Stimulated activated CD8-positive, alpha-beta memory T cell treated with anti-CD3 and anti-CD28 coated beads, Interleukin-7, amount 100 ng/mL, for 1 hour (primary cell): ENCODE results near the gene SSBP3.

ENCODE experiments used
- DNase-seq, 2 donors: peaks; one replicate each; pipeline ENCODE4 v3.0.0-alpha.2; 2020; ENCODE audit warnings: low read depth in 2 of 2

The SSBP3 gene

GRCh38 chr1:54176621-54177327 lies 229.4 kb downstream of the SSBP3 start:
- DNase-seq: no peak
